Measurements from ENCODE around the gene NOX4.
"Not testable (repeated sequence)": the region's sequence is repeated elsewhere in the genome, so short reads cannot be mapped to it uniquely, and the experiment has no call there.

NOX4 gene

DNA sequence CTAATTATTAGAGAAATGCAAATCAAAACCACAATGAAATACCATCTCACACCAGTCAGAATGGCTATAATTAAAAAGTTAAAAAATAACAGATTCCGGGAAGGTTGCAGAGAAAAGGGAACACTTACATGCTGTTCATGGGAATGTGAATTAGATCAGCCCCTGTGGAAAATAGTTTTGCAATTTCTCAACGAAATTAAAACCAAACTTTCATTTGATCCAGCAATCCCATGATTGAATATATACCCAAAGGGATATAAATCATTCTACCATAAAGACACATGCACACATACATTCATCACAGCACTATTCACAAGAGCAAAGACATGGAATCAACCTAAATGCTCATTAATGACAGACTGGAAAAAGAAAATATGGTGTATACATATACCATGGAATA is 32.5 kb downstream of the NOX4 start:
- no peak for DNase-seq (ENCODE audit: low read depth)

DNA sequence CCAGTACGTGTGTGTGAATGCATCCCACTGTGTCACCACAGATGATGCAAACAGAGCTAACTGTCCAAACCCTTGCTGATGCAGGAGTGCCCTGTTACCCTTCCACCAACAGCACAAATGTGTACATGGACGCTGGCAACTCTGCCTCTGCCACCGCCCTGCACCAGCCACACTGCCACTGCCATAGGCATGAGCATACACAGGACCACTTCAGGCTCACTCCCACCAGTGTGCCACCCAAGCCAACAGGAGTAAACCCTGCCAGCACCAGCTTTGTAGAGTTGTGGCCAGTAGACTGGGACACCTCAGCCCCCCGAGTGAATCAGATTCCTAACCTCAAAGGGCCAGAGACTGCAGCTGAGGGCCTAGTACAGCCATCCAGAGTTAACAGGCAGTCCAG is 34.0 kb downstream of the NOX4 start:
- no peak for DNase-seq (ENCODE audit: low read depth)

DNA sequence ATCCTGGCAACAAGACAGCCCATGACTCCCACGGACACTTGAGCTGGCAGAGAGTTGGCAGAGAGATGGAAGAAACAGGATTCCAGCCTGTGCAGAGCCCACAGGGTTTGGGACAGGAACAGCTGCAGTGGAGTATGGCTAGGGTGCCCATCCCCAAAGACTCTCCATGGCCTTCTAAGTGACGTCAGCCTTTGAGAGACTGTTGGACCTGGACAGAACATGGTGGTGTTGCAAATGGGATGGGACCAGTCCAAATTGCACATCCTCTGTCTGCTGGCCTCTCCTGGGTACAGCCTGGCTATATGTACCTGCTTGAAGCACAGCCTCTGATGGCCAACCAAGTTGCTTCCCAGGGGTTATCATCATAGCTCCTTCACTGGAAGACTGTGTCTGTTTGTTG is 34.5 kb downstream of the NOX4 start:
- DNase-seq (ENCODE audit: low read depth), result no peak

DNA sequence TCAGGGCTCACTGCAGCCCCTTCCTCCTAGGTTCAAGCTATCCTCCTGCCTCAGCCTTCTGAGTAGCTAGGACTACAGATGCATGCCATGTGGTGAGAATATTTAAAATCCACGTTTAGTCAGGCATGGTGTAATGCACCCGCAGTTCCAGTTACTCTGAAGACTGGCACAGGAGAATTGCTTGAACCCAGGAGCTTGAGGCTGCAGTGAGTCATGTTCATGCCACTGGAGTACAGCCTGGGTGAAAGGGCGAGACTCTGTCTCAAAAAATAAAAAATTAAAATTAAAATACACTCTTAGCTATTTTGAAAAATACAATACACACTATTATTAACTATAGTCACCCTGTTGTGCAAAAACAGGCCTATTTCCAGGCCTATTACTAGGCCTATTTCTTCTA is 38.4 kb downstream of the NOX4 start:
- DNase-seq (ENCODE audit: low read depth), result no peak

DNA sequence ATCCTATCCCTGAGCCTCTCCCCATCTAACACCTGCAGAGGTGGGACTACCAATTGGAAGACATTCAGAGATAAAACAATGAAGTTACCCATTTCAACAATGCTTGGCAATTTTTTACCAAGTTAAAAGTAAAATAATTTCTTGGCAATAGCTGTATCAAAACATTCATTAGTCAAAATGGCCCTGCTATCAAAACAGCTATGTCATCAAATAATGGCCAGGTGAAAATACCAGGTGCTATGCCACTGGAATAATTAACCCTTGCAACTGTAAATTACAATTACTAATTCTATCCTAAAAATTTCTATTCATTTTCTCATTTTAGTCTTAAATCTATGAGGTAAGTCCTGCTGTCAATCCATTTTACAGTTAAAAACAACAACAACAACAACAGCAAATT is 43.3 kb downstream of the NOX4 start:
- DNase-seq (ENCODE audit: low read depth), result no peak

DNA sequence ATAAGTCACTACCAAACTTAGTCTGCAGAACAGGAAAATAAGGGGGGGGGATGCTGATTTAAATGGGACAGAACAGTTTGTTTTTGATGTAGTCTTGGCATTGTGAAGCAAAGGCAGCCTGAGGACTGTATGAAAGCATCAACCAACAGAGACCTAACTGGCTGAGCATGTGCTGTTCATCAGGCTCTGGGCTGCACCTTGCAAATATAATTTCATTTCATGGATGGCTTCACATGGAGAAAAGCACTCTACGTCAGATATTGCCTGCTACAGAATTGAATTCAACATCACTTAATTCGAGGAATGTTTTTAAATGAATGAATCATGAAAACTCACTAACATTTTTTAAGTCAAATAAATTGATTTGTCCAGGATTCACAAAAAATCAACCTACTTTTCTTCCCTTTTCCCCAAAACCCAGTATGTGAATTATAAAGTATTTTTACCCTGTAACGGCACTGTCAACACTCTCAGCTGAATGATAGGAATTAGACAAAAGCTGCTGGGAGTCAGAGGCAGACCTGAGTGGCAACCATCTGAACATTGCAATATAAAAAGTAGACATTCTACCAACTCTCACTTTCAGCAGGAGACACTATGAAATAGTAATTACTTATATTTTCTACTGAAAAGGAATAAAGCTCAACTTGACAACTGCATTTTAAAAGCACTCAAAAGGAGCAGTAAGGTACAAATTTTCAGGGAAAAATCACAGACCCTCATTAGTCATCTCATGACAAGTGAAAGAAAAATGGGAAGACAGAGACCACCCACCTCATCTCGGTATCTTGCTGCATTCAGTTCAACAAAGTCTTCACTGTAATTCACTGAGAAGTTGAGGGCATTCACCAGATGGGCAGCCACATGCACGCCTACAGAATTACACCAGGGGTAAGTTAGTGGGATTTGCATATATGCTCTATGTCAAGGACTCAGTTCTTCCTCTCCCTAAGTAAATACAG is 47.5 kb downstream of the NOX4 start:
- no peak for DNase-seq (ENCODE audit: low read depth)

DNA sequence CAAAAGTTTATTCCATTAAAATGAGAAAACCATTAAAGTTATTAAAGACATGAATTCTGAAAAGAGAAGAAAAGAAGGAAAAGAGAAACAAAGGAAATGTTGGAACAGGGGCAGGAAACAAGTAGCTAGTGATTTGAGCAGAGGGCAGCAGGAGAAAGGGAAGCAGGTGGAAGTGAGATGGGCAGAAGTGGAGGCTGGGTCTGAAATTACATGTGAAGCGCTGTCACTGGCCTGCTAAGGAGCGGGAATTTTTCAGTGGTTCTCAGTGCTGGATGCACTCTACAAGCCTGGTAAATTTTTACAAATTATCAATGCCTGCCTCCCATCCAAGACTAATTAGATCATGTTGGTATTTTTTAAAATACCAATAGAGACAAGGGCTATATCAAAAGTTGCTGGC is 48.4 kb downstream of the NOX4 start:
- no peak for DNase-seq (ENCODE audit: low read depth)

DNA sequence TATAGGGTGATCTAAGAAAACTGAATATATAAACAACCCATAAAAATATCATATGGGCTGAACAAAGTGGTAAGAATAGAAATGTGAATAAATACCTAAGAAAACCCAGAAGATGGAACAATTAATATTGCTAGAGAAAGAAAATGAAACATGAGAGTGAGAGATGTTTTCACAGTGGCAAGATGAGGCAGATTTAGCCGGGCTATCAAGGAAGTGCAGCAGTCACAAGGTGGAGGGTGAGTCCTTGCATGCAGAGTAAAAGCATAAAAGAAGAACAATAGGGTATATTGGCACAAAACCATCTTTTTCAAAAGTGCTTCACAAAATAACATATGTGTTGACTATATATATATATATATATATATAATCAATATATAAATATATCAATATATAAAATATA is 49.6 kb downstream of the NOX4 start:
- no peak for DNase-seq (ENCODE audit: low read depth)

DNA sequence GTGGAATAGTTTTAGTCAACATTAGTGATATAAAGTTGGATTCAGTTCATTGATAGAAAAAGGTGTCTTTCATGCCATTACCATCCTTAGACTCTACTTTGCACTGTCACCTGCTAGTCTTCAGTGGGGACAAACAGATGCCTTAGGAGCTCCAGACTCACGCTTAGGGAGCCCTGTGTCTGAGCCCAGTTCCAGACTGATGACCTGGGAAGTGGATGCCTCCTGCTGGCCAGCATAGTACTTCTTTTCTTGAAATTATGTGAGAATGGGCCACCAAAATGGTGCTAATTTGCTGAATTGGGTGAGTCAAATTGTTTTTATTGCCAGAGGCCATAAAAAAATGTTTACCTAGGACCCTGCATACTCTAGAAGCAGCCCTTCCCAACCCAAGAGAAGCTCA is 53.9 kb downstream of the NOX4 start:
- DNase-seq (ENCODE audit: low read depth), result no peak

DNA sequence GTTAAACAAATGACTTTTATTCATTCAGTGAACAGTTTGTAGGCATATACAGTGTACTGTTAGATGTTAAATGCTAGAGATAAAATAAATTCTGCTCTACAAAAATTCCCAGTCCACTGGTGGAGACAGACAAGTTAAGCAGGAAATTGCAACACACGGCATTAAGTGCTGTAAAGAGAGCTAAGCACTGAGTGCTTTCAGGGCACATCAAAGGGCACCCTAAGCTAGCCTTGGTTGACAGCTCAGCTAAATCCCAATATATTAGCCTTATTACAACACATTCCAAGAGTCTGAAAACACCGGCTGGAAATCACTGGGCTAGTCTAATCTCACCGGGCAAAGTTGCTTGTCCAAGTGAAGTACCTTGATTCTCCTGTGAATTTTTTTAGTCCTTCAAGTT is 55.1 kb downstream of the NOX4 start:
- no peak for DNase-seq (ENCODE audit: low read depth)

DNA sequence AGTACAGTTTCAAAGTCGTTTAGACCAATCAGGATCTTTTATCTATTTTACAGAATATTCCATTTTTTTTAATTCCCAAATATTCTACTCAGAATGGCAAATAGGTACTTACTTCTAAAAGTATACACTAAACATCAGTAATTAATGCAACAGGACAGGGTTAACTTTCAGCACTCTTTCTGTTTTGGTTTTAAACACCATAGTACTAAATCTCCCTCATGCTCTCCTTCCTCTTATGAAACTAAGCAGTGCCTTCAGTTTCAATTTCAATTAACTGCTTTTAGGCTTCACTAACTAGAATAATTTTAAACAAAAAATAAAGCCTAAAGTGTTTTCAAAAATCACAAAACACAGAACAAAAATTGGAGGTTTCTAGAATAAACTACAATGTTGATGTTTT is 57.9 kb downstream of the NOX4 start:
- DNase-seq (ENCODE audit: low read depth), result no peak

DNA sequence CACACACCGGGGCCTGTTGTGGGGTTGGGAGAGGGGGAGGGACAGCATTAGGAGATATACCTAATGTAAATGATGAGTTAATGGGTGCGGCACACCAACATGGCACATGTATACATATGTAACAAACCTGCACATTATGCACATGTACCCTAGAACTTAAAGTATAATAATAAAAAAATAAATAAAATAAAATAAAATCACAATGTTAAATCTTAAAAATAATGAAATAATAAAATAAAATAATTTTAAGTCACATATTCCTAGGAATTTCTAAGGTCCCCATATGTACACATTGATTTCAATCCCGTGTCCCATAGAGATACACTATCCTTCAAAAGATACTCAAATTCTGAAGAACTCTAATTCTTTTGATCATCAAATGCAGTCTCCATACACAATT is 59.0 kb downstream of the NOX4 start:
- DNase-seq (ENCODE audit: low read depth), result not testable (repeated sequence)

DNA sequence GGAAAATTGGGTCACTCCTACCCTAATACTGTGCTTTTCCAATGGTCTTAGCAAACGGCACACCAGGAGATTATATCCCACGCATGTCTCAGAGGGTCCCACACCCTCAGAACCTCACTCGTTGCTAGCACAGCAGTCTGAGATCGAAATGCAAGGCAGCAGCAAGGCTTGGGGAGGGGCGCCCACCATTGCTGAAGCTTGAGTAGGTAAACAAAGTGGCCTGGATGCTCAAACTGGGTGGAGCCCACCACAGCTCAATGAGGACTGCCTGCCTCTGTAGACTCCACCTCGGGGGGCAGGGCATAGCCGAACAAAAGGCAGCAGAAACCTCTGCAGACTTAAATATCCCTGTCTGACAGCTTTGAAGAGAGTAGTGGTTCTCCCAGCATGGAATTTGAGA is 64.7 kb downstream of the NOX4 start:
- DNase-seq (ENCODE audit: low read depth), result not testable (repeated sequence)

DNA sequence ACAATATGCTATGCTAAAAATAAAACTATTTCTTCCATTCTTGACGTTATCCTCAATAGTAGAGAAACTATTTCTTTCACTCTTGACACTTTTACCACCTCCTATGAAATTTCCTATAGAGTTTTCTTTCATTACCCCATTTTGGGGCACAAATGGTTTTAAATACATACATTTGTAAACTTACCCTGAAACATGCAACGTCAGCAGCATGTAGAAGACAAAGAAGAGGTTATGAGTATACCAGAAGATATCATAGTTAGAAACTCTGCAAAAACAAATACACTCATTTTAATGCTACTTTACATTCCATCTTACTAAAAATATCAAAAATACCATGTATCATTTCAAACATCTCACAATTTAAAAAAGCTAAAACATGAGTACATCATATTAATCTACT is 69.5 kb downstream of the NOX4 start:
- no peak for DNase-seq (ENCODE audit: low read depth)

DNA sequence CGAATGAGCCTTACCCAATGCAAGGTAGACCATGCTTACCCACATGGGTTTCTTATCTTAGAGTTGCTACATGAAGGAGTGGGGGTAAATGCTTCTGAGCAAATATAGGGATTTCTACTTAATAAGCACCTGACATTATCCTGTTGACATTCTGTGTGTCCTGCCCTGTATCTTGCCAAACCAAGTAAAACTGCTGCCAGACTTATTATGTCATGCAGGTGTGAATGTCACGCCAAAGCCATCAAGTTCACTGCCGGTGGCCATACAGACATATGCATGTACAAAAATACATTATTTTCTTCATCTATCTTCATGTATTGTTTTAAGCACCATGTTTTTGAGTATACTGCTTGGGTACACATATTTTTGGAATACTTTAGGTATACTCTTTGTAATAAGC is 70.2 kb downstream of the NOX4 start:
- DNase-seq (ENCODE audit: low read depth), result no peak

DNA sequence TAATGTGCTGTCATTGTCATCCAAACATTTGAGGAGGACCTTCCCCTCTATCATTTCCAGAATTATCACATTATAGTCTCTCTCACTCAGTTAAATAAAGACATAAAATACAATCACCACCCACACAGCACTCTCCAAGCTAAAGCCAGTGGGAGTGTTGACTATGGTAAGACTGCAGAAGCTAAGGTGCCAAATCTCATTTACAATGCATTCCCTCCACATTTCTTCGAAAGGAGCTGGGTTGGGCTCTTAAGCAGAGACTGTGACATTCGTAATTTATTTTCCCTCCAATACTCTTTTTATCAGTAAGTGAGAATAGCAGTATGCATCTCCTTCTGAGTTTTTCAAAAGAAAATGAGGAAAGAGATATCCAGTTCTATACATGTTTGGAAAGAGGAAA is 74.2 kb downstream of the NOX4 start:
- DNase-seq (ENCODE audit: low read depth), result no peak

DNA sequence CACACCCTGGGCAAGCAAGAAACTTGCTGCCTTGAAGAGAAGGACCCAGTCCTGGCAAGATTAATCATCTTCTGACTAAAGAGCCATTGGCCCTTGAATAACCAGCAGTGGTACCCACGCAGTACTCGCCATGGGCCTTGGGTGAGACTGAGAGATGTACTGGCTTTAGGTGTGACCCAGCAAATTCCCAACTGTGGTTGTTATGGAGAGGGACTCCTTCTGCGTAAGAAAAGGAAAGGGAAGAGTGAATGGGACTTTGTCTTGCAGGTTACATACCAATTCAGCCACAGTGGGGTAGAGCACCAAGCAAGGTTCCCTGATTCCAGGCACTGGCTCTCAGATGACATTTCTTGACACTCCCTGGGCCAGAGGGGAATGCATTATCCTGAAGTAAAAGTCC is 80.1 kb downstream of the NOX4 start:
- DNase-seq (ENCODE audit: low read depth), result not testable (repeated sequence)

DNA sequence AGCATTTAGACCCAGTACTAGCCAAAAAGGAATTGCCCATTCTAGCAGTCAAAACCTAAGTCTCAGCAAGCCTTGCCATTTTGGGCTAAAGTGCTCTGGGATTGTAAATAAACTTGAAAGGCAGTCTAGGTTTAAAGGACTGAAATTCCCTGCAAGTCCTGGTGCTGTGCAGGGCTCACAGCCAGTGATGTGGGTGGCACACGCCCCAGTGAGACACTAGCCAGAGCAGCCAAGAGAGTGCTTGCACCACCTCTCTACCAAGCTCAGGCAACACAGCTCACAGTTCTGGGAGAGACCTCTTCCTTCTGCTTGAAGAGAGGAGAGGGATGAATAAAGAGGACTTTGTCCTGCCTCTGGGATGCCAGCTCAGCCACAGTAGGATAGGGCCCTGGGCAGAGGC is 80.5 kb downstream of the NOX4 start:
- not testable (repeated sequence) for DNase-seq (ENCODE audit: low read depth)

DNA sequence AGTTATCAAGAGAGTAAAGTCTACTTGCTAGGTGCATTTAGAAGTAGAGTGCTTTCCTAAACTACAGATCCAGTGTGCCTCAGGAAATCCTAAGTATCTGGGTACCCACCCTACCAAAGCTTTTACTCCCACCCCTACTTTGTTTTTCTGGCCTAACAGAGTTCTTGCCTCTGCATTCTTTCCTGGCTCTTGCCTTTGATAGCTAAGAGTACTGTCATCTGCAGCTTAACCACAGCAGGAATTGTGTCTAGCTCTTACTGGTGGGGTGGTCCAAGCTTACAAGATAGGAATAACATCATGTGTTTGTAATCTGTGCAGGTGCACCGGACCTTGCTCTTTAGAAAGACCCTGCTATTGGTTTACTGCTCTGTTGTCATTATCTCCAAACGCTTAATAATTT is 82.7 kb downstream of the NOX4 start:
- DNase-seq (ENCODE audit: low read depth), result not testable (repeated sequence)

DNA sequence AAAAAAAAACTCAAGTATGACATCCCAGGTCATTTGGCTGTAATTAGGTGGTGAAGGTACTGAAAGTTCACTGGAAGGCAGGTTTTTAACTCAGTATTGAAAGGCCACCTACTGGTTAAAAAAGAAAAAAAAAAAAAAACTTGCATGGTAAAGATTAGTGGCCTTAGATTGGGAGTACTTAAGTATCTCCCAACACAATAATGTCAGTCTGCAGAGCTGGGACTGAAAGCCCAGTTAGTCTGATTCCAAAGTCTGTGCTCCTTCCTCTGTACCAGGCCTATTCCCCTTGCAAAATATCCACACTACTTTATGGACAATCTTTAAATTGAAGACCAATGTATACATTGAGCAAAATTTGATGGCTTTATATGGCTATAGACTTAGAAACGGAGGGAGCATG is 85.5 kb downstream of the NOX4 start:
- DNase-seq (ENCODE audit: low read depth), result no peak

DNA sequence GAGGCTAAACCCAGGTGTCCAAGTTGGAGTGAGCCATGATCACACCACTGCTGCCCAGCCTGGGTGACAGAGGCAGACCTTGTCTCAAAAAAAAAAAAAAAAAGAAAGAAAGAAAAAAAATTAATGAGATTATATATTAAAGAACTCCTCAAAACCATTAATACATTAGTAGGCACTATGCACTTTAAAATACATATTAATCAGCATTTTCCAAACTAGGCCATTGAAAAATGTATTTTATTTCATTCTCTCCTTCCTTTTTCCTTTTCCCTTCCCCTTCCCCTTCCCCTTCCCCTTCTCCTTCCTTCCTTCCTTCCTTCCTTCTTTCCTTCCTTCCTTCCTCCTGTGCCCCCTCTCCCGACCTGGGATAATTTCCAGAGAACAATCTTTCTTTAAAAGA is 99.5 kb downstream of the NOX4 start:
- DNase-seq (ENCODE audit: low read depth), result not testable (repeated sequence)

DNA sequence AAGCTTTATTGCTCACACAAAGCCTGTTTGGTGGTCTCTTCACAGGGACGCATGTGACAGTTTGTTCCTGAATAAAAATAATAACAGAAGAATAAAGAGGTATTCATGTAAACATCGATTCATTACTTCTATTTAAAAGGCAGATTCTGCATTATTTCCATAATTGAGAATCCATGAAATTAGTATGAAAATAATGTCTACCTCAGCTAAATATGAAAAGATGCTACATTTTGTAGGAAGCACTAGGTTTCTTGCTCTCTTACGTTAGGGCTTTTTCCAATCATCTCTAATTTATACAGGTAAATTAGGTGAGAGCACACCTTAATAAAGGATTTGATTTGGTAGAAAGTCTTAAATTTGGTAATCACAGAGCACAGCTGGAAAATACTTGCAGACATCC is 103.7 kb downstream of the NOX4 start:
- not testable (repeated sequence) for DNase-seq (ENCODE audit: low read depth)

DNA sequence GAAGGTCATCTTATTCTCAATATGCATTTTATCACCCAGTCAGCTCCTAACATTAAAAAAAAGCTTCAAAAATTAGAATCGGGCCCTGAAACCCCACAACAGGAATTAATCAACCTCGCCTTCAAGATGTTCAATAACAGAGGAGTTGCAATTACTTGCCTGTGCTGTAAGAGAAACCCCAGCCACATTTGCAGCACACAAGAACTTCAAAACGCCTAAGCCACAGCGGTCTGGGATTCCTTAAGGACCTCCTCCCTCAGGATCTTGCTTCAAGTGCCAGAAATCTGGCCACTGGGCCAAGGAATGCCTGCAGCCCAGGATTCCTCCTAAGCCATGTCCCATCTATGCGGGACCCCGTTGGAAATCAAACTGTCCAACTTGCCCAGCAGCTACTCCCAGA is 108.2 kb downstream of the NOX4 start:
- not testable (repeated sequence) for DNase-seq (ENCODE audit: low read depth)

DNA sequence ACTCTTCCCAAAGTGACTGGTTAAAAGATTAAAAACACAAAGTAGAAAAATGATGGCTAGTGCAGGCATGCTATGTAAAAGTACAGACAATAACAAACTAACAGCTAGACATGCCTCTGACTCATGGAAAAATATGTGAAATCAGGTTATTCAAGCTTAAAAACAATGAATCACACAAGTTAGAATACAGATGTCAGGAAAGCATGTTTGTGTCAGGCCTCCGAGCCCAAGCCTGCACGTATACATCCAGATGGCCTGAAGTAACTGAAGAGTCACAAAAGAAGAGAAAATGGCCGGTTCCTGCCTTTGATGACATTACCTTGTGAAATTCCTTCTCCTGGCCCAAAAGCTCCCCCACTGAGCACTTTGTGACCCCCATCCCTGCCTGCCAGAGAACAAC is 110.1 kb downstream of the NOX4 start:
- DNase-seq (ENCODE audit: low read depth), result no peak

Data from activated T-cell treated with anti-CD3 and anti-CD28 coated beads for 48 hours (primary cell).